Right lobe of liver (tissue), 4 donors: ENCODE results near the gene MKLN1.

Source experiments
- POLR2A ChIP-seq: fragments of 450-650 bp; IDR thresholded peaks from one replicate; pipeline ENCODE4 v1.6.1; 2017; ENCODE audit warnings: antibody characterized with exemption, mild to moderate bottlenecking
- TF ChIP-seq, protein P1 (sequence below), 4 donors: fragments of 200-600 bp in 3 of 4; fragments of 450-650 bp in 1 of 4; IDR thresholded peaks; one replicate each; pipeline versions ENCODE4 v1.5.1 to v1.8.0; 2016 to 2022; ENCODE audit warnings: antibody characterized with exemption in 4 of 4, mild to moderate bottlenecking in 2 of 4
- donor health status: DM: no; HTN: no; CAD: no.
- donor health status: DM: no; HTN: no; CAD: no.
- donor health status: DM: no; HTN: yes; CAD: no.

DNA sequence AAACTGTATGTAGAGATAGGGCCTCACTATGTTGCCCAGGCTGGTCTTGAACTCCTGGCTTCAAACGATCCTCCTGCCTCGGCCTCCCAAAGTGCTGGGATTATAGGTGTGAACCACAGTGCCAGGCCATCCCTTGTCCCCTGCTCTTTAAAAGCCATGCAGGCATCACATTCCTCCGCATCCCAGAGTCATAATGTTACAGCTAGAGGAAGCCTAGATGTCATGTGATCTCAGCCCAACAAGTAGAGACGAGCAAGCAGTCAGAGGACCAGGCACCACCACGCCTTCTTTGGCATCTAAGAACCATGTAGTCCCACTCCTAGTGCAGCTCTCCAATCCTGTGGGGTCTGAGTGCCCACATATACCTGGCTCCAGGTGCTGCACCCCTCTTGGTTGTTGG is 215.6 kb downstream of the MKLN1 start:
- TF ChIP-seq, protein P1, sequence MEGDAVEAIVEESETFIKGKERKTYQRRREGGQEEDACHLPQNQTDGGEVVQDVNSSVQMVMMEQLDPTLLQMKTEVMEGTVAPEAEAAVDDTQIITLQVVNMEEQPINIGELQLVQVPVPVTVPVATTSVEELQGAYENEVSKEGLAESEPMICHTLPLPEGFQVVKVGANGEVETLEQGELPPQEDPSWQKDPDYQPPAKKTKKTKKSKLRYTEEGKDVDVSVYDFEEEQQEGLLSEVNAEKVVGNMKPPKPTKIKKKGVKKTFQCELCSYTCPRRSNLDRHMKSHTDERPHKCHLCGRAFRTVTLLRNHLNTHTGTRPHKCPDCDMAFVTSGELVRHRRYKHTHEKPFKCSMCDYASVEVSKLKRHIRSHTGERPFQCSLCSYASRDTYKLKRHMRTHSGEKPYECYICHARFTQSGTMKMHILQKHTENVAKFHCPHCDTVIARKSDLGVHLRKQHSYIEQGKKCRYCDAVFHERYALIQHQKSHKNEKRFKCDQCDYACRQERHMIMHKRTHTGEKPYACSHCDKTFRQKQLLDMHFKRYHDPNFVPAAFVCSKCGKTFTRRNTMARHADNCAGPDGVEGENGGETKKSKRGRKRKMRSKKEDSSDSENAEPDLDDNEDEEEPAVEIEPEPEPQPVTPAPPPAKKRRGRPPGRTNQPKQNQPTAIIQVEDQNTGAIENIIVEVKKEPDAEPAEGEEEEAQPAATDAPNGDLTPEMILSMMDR (IDR thresholded peaks at IDR 0.05), result no peak
- TF ChIP-seq POLR2A, result no peak
